Measurements from ENCODE around the gene DLEC1. TPM values are rescaled to one million over a fixed set of nuclear protein-coding genes. Genes with fewer than 3 reads are reported as not detected.
"Not testable (repeated sequence)": the region's sequence is repeated elsewhere in the genome, so short reads cannot be mapped to it uniquely, and the experiment has no call there.

The DLEC1 gene
- total RNA-seq, 4 donors from 2014 or later, result 0.07 to 0.78 (median 0.16) TPM

- Histone ChIP-seq H3K27me3 (no peaks in the 10 kb centered on the region), H3K27ac (peak overlapping the region in 3 of 4 donors; percentile 91 to 95 (median 93)), H3K36me3 (no peaks in the 10 kb centered on the region), H3K4me3 (no peak overlapping the region), H3K9me3 (no peaks in the 10 kb centered on the region), H3K4me1 (peaks cover 0 to 51% (median 14%) of the 10 kb centered on the region in 3 donors)
- WGBS, 2 donors (ENCODE audit: low coverage in 1 of 2), result 52 to 65% methylated on average over 3 to 4 of the region's 9 CpGs
- TF ChIP-seq, protein P1, sequence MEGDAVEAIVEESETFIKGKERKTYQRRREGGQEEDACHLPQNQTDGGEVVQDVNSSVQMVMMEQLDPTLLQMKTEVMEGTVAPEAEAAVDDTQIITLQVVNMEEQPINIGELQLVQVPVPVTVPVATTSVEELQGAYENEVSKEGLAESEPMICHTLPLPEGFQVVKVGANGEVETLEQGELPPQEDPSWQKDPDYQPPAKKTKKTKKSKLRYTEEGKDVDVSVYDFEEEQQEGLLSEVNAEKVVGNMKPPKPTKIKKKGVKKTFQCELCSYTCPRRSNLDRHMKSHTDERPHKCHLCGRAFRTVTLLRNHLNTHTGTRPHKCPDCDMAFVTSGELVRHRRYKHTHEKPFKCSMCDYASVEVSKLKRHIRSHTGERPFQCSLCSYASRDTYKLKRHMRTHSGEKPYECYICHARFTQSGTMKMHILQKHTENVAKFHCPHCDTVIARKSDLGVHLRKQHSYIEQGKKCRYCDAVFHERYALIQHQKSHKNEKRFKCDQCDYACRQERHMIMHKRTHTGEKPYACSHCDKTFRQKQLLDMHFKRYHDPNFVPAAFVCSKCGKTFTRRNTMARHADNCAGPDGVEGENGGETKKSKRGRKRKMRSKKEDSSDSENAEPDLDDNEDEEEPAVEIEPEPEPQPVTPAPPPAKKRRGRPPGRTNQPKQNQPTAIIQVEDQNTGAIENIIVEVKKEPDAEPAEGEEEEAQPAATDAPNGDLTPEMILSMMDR (IDR thresholded peaks at IDR 0.05), result no peak
- TF ChIP-seq POLR2AphosphoS5 (IDR thresholded peaks at IDR 0.05), result peak; percentile 25
- ATAC-seq, result peak; percentile 33
These were observed 7.7 kb upstream of the DLEC1 start for GRCh38 chr3:38031022-38031994.

DNA sequence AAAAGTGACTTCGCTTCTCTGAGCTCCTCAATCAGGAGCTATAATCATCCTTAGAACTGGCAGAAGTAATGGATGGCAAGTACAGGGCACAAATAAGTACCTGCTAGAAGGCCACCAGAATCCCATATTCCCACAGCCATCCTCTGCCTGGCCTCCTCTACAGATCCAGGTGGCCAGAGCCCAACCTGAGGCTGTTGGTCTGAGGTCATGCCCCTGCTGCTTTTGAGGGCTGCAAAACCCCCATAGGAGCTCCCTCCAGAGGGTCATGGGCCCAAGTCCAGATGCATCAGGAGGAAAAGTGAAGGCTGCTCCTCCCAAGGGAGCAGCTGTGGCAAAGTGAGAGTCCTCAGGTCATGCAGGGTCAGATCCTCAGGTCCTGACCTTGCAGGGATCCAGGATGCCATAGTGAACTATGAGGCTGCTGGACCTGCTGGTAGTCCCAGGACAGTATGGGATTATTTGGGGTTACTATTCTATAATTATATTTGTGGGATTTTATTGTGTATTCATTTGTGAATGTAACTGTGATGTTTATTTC, 6.6 kb upstream of the DLEC1 start:
- ATAC-seq, result no peak
- no peaks in the 10 kb centered on the region for H3K9me3 ChIP-seq
- WGBS, 2 donors (ENCODE audit: low coverage in 1 of 2), result 100% methylated on average over 1 of the region's 1 CpG; no CpG with 5 or more reads in 1 of the 2 donors

DNA sequence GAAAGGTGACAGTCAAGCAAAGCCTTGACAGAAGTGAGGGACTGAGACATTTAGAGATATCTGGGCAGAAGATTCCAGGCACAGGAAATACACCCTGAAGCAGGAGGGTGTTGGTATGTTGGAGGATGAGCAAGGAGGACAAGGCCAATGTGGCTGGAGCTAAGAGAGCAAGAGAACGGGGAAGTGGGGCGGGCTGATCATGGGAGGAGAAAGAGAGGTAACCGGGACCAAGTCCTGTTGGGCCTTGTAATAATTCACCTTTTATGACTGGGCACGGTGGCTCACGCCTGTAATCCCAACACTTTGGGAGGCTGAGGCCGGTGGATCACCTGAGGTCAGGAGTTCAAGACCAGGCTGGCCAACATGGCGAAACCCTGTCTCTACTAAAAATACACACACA, 5.4 kb upstream of the DLEC1 start:
- H3K36me3 ChIP-seq, H3K27ac ChIP-seq, H3K27me3 ChIP-seq, H3K9me3 ChIP-seq, H3K4me3 ChIP-seq, ATAC-seq: not testable (repeated sequence)
- H3K4me1 ChIP-seq, result peaks cover 0 to 31% (median 12%) of the 10 kb centered on the region in 3 donors
- 80% methylated on average over 5 of the region's 7 CpGs; no CpG with 5 or more reads in 1 of the 2 donors for WGBS, 2 donors (ENCODE audit: low coverage in 1 of 2)

More for the DNA sequence above, 6.6 kb upstream of the DLEC1 start:
- no peaks in the 10 kb centered on the region for H3K27me3 ChIP-seq
- peaks cover 0 to 41% (median 12%) of the 10 kb centered on the region in 3 donors for H3K4me1 ChIP-seq
- TF ChIP-seq, protein P1 (IDR thresholded peaks at IDR 0.05), result no peak
- TF ChIP-seq POLR2AphosphoS5 (IDR thresholded peaks at IDR 0.05), result no peak
- no peak for TF ChIP-seq POLR2A (IDR thresholded peaks at IDR 0.05)
- TF ChIP-seq EP300 (IDR thresholded peaks at IDR 0.05), result no peak
- H3K36me3 ChIP-seq, result no peaks in the 10 kb centered on the region
- no peak overlapping the region for H3K4me3 ChIP-seq
- H3K27ac ChIP-seq, result peak overlapping the region in 2 of 4 donors; percentile 93 to 95

DNA sequence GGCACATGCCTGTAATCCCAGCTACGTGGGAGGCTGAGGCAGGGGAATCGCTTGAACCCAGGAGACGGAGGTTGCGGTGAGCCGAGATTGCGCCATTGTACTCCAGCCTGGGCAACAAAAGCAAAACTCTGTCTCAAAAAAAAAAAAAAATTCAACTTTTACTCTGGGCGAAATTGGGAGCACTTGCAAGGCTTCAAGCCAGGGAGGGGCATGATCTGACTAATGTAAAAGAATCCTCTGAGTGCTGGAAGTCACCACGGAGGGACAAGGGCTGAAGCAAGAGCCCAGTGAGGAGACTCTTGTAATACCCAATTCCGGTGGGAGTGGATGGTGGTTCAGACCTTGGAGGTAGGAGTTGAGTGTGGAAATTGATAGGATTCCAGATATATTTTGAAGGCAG, 4.7 kb upstream of the DLEC1 start:
- H3K4me3 ChIP-seq, ATAC-seq, H3K36me3 ChIP-seq, H3K27ac ChIP-seq, H3K9me3 ChIP-seq, H3K27me3 ChIP-seq: not testable (repeated sequence)
- H3K4me1 ChIP-seq, result peaks cover 0 to 32% (median 16%) of the 10 kb centered on the region in 3 donors
- WGBS, 2 donors (ENCODE audit: low coverage in 1 of 2), result 83 to 88% methylated on average over 6 to 9 of the region's 9 CpGs

GRCh38 chr3:38036286-38036685, 2.7 kb upstream of the DLEC1 start:
- no peak for TF ChIP-seq POLR2A (IDR thresholded peaks at IDR 0.05)
- no peak for TF ChIP-seq POLR2AphosphoS5 (IDR thresholded peaks at IDR 0.05)
- TF ChIP-seq EP300 (IDR thresholded peaks at IDR 0.05), result no peak
- TF ChIP-seq, protein P1 (IDR thresholded peaks at IDR 0.05), result no peak
- Histone ChIP-seq H3K9me3 (no peaks in the 10 kb centered on the region), H3K4me3 (no peak overlapping the region), H3K27ac (no peak overlapping the region), H3K36me3 (no peaks in the 10 kb centered on the region), H3K27me3 (no peaks in the 10 kb centered on the region), H3K4me1 (peaks cover 0 to 25% (median 12%) of the 10 kb centered on the region in 3 donors)
- WGBS, 2 donors (ENCODE audit: low coverage in 1 of 2), result 82 to 85% methylated on average over 4 to 5 of the region's 5 CpGs
- no peak for ATAC-seq

Data from gastroesophageal sphincter (tissue), 4 donors.